Transverse colon (tissue), 3 donors: ENCODE data around the gene LRFN4.

Experiments used
- POLR2A ChIP-seq: fragments of 450-650 bp; IDR thresholded peaks from one replicate; pipeline ENCODE4 v1.6.1; 2016; ENCODE audit warnings: antibody characterized with exemption, mild to moderate bottlenecking, moderate library complexity
- TF ChIP-seq, protein P1 (sequence below), 5 experiments: fragments of 200-600 bp in 3 of 5; fragments of 450-650 bp in 2 of 5; sonication (generic) in 3 of 5; IDR thresholded peaks; 1 replicate in 2 of 5; 2 replicates in 3 of 5; pipeline ENCODE4 v1.5.1; 2016 to 2017; ENCODE audit warnings: antibody characterized with exemption in 5 of 5, inconsistent platforms in 3 of 5, mild to moderate bottlenecking in 2 of 5, moderate library complexity in 1 of 5

GRCh38 chr11:66861038-66861773 is 4.3 kb downstream of the LRFN4 start:
- TF ChIP-seq, protein P1, sequence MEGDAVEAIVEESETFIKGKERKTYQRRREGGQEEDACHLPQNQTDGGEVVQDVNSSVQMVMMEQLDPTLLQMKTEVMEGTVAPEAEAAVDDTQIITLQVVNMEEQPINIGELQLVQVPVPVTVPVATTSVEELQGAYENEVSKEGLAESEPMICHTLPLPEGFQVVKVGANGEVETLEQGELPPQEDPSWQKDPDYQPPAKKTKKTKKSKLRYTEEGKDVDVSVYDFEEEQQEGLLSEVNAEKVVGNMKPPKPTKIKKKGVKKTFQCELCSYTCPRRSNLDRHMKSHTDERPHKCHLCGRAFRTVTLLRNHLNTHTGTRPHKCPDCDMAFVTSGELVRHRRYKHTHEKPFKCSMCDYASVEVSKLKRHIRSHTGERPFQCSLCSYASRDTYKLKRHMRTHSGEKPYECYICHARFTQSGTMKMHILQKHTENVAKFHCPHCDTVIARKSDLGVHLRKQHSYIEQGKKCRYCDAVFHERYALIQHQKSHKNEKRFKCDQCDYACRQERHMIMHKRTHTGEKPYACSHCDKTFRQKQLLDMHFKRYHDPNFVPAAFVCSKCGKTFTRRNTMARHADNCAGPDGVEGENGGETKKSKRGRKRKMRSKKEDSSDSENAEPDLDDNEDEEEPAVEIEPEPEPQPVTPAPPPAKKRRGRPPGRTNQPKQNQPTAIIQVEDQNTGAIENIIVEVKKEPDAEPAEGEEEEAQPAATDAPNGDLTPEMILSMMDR (IDR thresholded peaks at IDR 0.05): no peak
- no peak for TF ChIP-seq POLR2A
